IMR-90 (cell line): Measurements from ENCODE around the gene GALK1. TPM values are rescaled to one million over a fixed set of nuclear protein-coding genes. Genes with fewer than 3 reads are reported as not detected.

Experiments
- ATAC-seq: fragments of 200-7000 bp; cut with Tn5 transposase; 2 replicates; pipeline ENCODE4 v1.9.1; 2020; ENCODE audit warnings: low read depth, mild to moderate bottlenecking, moderate library complexity
- BruUV-seq: library from RNA; stranded (reverse); fragments of 400-500 nt; replicated peaks from 2 replicates; lab custom pipeline; 2021; lab: Mats Ljungman, UMichigan
- CTCF ChIA-PET: fragments of 300-600 bp; formaldehyde crosslinking; extraction: SDS; loops from one replicate; lab custom pipeline; 2021; ENCODE audit warnings: antibody characterized with exemption; lab: Yijun Ruan, JAX
- POLR2A ChIA-PET: fragments of 300-600 bp; sonication (Branson Sonifier 250); formaldehyde crosslinking; loops from one replicate; lab custom pipeline; 2022; ENCODE audit warnings: antibody characterized with exemption; ENCODE audit not compliant: unreplicated experiment; lab: Charles Lee
- DNase-seq: peaks from one replicate; pipeline ENCODE4 v3.0.0; 2013
- H2AFZ ChIP-seq: replicated peaks from 2 replicates; pipeline ENCODE3; 2013; ENCODE audit warnings: low read length, mild to moderate bottlenecking; ENCODE audit not compliant: poor library complexity
- H2AK5ac ChIP-seq: 2 replicates; pipeline ENCODE4 v1.6.1; 2013; ENCODE audit warnings: low read depth, low read length, inconsistent platforms
- H2AK9ac ChIP-seq: replicated peaks from 2 replicates; pipeline ENCODE3; 2013; ENCODE audit warnings: mild to moderate bottlenecking, low read depth, low read length, moderate library complexity; ENCODE audit not compliant: poor library complexity
- H2BK120ac ChIP-seq: 2 replicates; pipeline ENCODE4 v1.6.1; 2013; ENCODE audit warnings: low read depth, low read length, inconsistent platforms
- H2BK15ac ChIP-seq: 3 replicates; pipeline ENCODE4 v1.6.1; 2013; ENCODE audit warnings: low read depth, low read length, inconsistent platforms
- H2BK20ac ChIP-seq: 2 replicates; pipeline ENCODE4 v1.6.1; 2013; ENCODE audit warnings: low read depth, mild to moderate bottlenecking, inconsistent platforms, low read length, moderate library complexity
- H2BK5ac ChIP-seq: 2 replicates; pipeline ENCODE4 v1.6.1; 2013; ENCODE audit warnings: mild to moderate bottlenecking, low read depth, low read length, inconsistent platforms; ENCODE audit not compliant: poor library complexity, severe bottlenecking
- H3K14ac ChIP-seq: replicated peaks from 2 replicates; pipeline ENCODE4 v1.6.1; 2013; ENCODE audit warnings: low read depth, low read length, inconsistent platforms
- H3K18ac ChIP-seq: 2 replicates; pipeline ENCODE4 v1.6.1; 2013; ENCODE audit warnings: low read depth, low read length, control low read depth
- H3K23ac ChIP-seq: 2 replicates; pipeline ENCODE4 v1.6.1; 2013; ENCODE audit warnings: low read depth, low read length, inconsistent platforms
- H3K27ac ChIP-seq: 2 replicates; pipeline ENCODE4 v1.5.1; 2013; ENCODE audit warnings: mild to moderate bottlenecking, control low read depth, low read length; ENCODE audit not compliant: insufficient read depth
- H3K27me3 ChIP-seq: 2 replicates; pipeline ENCODE4 v1.6.1; 2013; ENCODE audit warnings: low read length; ENCODE audit not compliant: control insufficient read depth, insufficient read depth
- H3K36me3 ChIP-seq: 2 replicates; pipeline ENCODE4 v1.6.1; 2013; ENCODE audit warnings: low read length, mixed read lengths; ENCODE audit not compliant: control insufficient read depth, insufficient read depth
- H3K4ac ChIP-seq: 2 replicates; pipeline ENCODE4 v1.6.1; 2013; ENCODE audit warnings: low read depth, low read length, inconsistent platforms
- H3K4me1 ChIP-seq: 2 replicates; pipeline ENCODE4 v1.6.1; 2013; ENCODE audit warnings: low read length, mixed read lengths; ENCODE audit not compliant: control insufficient read depth, insufficient read depth
- H3K4me2 ChIP-seq: 2 replicates; pipeline ENCODE4 v1.6.1; 2013; ENCODE audit warnings: low read depth, mild to moderate bottlenecking, control low read depth, low read length, moderate library complexity
- H3K4me3 ChIP-seq: 2 replicates; pipeline ENCODE4 v1.5.1; 2013; ENCODE audit warnings: low read depth, mild to moderate bottlenecking, control low read depth, low read length, moderate library complexity; ENCODE audit not compliant: insufficient read depth
- H3K56ac ChIP-seq: 2 replicates; pipeline ENCODE4 v1.6.1; 2013; ENCODE audit warnings: low read length, inconsistent platforms; ENCODE audit not compliant: insufficient read depth; ENCODE audit errors: extremely low read depth
- H3K79me1 ChIP-seq, 2 experiments: 2 replicates each; pipeline ENCODE4 v1.6.1; 2013; ENCODE audit warnings: low read length in 2 of 2, inconsistent platforms in 1 of 2, low read depth in 1 of 2
- H3K9ac ChIP-seq: 2 replicates; pipeline ENCODE4 v1.6.1; 2013; ENCODE audit warnings: low read depth, low read length, control low read depth
- H3K9me1 ChIP-seq: 2 replicates; pipeline ENCODE4 v1.6.1; 2013; ENCODE audit warnings: low read length, inconsistent platforms; ENCODE audit not compliant: insufficient read depth
- H3K9me3 ChIP-seq: 2 replicates; pipeline ENCODE4 v1.6.1; 2013; ENCODE audit warnings: low read length; ENCODE audit not compliant: control insufficient read depth, insufficient read depth
- H4K20me1 ChIP-seq: 2 replicates; pipeline ENCODE4 v1.6.1; 2013; ENCODE audit warnings: low read length, inconsistent platforms; ENCODE audit not compliant: insufficient read depth
- H4K5ac ChIP-seq: 2 replicates; pipeline ENCODE4 v1.6.1; 2013; ENCODE audit warnings: mild to moderate bottlenecking, low read depth, low read length, control low read depth
- H4K8ac ChIP-seq, 2 experiments: 2 replicates each; pipeline ENCODE4 v1.6.1; 2013; ENCODE audit warnings: low read depth in 2 of 2, low read length in 2 of 2, control low read depth in 1 of 2, inconsistent platforms in 1 of 2
- H4K91ac ChIP-seq: 2 replicates; pipeline ENCODE4 v1.6.1; 2013; ENCODE audit warnings: low read depth, low read length, inconsistent platforms; ENCODE audit not compliant: insufficient read depth
- FOS ChIP-seq: fragments of 150-350 bp; IDR thresholded peaks from 2 replicates; pipeline ENCODE4 v1.6.1; 2016; ENCODE audit warnings: low read depth, low read length
- MAFK ChIP-seq: IDR thresholded peaks from 2 replicates; pipeline ENCODE4 v1.6.1; 2012; ENCODE audit warnings: low read depth, low read length, improper control_type of control experiment
- MAZ ChIP-seq: IDR thresholded peaks from 2 replicates; pipeline ENCODE4 v1.6.1; 2012; ENCODE audit warnings: low read depth, mild to moderate bottlenecking, low read length, improper control_type of control experiment, moderate library complexity, borderline replicate concordance
- POLR2A ChIP-seq: IDR thresholded peaks from 2 replicates; pipeline ENCODE4 v1.6.1; 2012; ENCODE audit warnings: mild to moderate bottlenecking, low read depth, low read length
- RCOR1 ChIP-seq: IDR thresholded peaks from 2 replicates; pipeline ENCODE4 v1.6.1; 2012; ENCODE audit warnings: mild to moderate bottlenecking, low read length, improper control_type of control experiment; ENCODE audit not compliant: insufficient replicate concordance
- SMC3 ChIP-seq: fragments of 150-350 bp; IDR thresholded peaks from 2 replicates; pipeline ENCODE4 v1.6.1; 2016; ENCODE audit warnings: low read depth, mild to moderate bottlenecking, antibody characterized with exemption, low read length, moderate library complexity
- WGBS, 2 experiments: methylation state at CpG; one replicate each; pipeline versions ENCODE4 v1.1.5 to v1.1.7; 2013; ENCODE audit warnings: missing lambda C conversion rate in 2 of 2; ENCODE audit not compliant: insufficient read length in 1 of 2; ENCODE audit errors: extremely low coverage in 2 of 2; 5-methylcytosine and 5-hydroxymethylcytosine counted together
- dilution Hi-C: fragments of 300-500 bp; cut with HindIII; formaldehyde crosslinking; loops from one replicate; pipeline ENCODE4 v1.14.3; 2018; ENCODE audit warnings: low sequenced_read_pairs; ENCODE audit not compliant: unreplicated experiment
- in situ Hi-C: fragments of 300-500 bp; cut with MboI; formaldehyde crosslinking; loops from 3 replicates; pipeline ENCODE4 v1.14.3; 2019; ENCODE audit warnings: low sequenced_read_pairs, inconsistent platforms, mixed read lengths
- intact Hi-C: fragments of 100-400 bp; cut with micrococcal nuclease; formaldehyde crosslinking; loops from 2 replicates; pipeline ENCODE4 v1.10.0; 2022
- polyA plus RNA-seq, 3 experiments: library from polyadenylated mRNA; depleted of rRNA; stranded (reverse); fragments of >200 nt; gene quantifications; 2 replicates each; pipeline ENCODE4 v1.2.3, GENCODE V29; 2012; ENCODE audit warnings: low replicate concordance in 1 of 3
- total RNA-seq: library from RNA; depleted of rRNA; stranded (reverse); fragments of >200 nt; gene quantifications from 2 replicates; pipeline ENCODE4 v1.2.3, GENCODE V29; 2012
- TF ChIP-seq, protein P1 (sequence below): fragments of 150-350 bp; IDR thresholded peaks from 2 replicates; pipeline ENCODE4 v1.6.1; 2017; ENCODE audit warnings: mild to moderate bottlenecking, antibody characterized with exemption, low read length, low read depth
- TF ChIP-seq, protein P2 (sequence below): fragments of 150-350 bp; IDR thresholded peaks from 2 replicates; pipeline ENCODE4 v1.6.1; 2016; ENCODE audit warnings: low read depth, mild to moderate bottlenecking, low read length, moderate library complexity, borderline replicate concordance
- TF ChIP-seq, protein P3 (sequence below): conservative IDR thresholded peaks from 2 replicates; pipeline ENCODE4 v1.5.1; 2012; ENCODE audit warnings: mild to moderate bottlenecking, low read depth, low read length, improper control_type of control experiment

GALK1 gene
- total and polyA plus RNA-seq, 2 of the 4 experiments (the other 2 are of a cell fraction) = 19.9 to 21.9 TPM

DNA sequence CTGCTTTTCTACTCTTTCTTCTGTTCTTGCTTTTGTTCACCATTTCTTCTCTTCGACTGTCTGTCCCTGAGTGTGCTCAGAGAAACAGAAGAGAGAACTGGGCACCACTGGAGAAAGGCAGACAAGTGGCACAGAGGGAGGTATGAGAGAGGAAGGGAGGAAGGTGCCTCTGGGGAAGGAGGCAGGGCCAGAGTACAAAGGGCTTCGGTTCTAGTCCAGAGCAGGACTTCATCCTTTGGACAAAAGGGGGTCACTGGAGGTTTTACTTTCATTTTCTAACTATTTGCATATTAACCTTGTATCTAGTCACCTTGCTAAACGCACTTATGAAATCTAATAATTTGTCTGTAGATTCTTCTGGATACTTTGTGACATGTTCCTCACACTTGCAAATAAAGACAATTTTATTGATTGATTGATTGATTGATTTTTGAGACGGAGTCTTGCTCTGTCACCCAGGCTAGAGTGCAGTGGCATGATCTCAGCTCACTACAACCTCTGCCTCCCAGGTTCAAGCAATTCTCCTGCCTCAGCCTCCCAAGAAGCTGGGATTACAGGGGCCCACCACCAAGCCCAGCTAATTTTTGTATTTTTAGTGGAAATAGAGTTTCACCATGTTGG, 30.2 kb downstream of the GALK1 start:
- Histone ChIP-seq H2AK5ac (no peak overlapping the region), H3K4me1 (no peaks in the 10 kb centered on the region), H3K23ac (no peak overlapping the region), H3K4me2 (peak overlapping the region; percentile 78), H2BK5ac (no peak overlapping the region), H3K27ac (no peak overlapping the region), H3K27me3 (peaks cover 6% of the 10 kb centered on the region), H3K56ac (no peak overlapping the region), H2BK15ac (no peak overlapping the region), H2BK120ac (no peak overlapping the region), H3K9ac (peak overlapping the region; percentile 45; the same call in 1 of the 2 replicates), H2AK9ac (no peak overlapping the region), H2BK20ac (no peak overlapping the region), H3K4me3 (no peak overlapping the region), H3K79me1 (no peaks in the 10 kb centered on the region), H3K18ac (no peak overlapping the region), H3K14ac (no peak overlapping the region), H3K9me3 (no peaks in the 10 kb centered on the region), H4K20me1 (no peaks in the 10 kb centered on the region), H3K9me1 (no peaks in the 10 kb centered on the region), H3K36me3 (no peaks in the 10 kb centered on the region), H3K4ac (no peak overlapping the region), H4K5ac (no peak overlapping the region; the same call in 1 of the 2 replicates), H2AFZ (peak overlapping the region; percentile 7), H4K91ac (no peak overlapping the region), H4K8ac (no peak overlapping the region)
- no peak for TF ChIP-seq RCOR1
- no peak for TF ChIP-seq MAZ
- TF ChIP-seq POLR2A = no peak
- TF ChIP-seq MAFK = no peak
- TF ChIP-seq, protein P1, sequence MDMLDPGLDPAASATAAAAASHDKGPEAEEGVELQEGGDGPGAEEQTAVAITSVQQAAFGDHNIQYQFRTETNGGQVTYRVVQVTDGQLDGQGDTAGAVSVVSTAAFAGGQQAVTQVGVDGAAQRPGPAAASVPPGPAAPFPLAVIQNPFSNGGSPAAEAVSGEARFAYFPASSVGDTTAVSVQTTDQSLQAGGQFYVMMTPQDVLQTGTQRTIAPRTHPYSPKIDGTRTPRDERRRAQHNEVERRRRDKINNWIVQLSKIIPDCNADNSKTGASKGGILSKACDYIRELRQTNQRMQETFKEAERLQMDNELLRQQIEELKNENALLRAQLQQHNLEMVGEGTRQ = no peak
- TF ChIP-seq FOS = no peak
- TF ChIP-seq, protein P2, sequence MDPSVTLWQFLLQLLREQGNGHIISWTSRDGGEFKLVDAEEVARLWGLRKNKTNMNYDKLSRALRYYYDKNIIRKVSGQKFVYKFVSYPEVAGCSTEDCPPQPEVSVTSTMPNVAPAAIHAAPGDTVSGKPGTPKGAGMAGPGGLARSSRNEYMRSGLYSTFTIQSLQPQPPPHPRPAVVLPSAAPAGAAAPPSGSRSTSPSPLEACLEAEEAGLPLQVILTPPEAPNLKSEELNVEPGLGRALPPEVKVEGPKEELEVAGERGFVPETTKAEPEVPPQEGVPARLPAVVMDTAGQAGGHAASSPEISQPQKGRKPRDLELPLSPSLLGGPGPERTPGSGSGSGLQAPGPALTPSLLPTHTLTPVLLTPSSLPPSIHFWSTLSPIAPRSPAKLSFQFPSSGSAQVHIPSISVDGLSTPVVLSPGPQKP = no peak
- TF ChIP-seq, protein P3, sequence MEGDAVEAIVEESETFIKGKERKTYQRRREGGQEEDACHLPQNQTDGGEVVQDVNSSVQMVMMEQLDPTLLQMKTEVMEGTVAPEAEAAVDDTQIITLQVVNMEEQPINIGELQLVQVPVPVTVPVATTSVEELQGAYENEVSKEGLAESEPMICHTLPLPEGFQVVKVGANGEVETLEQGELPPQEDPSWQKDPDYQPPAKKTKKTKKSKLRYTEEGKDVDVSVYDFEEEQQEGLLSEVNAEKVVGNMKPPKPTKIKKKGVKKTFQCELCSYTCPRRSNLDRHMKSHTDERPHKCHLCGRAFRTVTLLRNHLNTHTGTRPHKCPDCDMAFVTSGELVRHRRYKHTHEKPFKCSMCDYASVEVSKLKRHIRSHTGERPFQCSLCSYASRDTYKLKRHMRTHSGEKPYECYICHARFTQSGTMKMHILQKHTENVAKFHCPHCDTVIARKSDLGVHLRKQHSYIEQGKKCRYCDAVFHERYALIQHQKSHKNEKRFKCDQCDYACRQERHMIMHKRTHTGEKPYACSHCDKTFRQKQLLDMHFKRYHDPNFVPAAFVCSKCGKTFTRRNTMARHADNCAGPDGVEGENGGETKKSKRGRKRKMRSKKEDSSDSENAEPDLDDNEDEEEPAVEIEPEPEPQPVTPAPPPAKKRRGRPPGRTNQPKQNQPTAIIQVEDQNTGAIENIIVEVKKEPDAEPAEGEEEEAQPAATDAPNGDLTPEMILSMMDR = no peak
- no peak for TF ChIP-seq SMC3
- intact Hi-C loops (no loop called here), dilution Hi-C loops (no loop called here), in situ Hi-C loops (no loop called here)
- no TSS peak for BruUV-seq
- ATAC-seq (peak; percentile 37; the same call in 1 of the 2 replicates), DNase-seq (no peak)
- CTCF ChIA-PET = interaction anchor here (0.9 kb wide), 1 partner anchor 10 kb away, joined by 3 read pairs; no protein-coding TSS in a partner anchor
- POLR2A ChIA-PET = no interaction called here
- WGBS, 2 experiments = no CpG with 5 or more reads among the region's 4 CpGs
